MM.1S (cell line): ENCODE results near the gene RFTN1.

ENCODE experiments used
- DNase-seq: peaks from one replicate; pipeline ENCODE4 v3.0.0-alpha.2; 2015
- H2AFZ ChIP-seq: fragments of 300-600 bp; sonication (generic); 2 replicates; pipeline ENCODE4 v1.6.0; 2016; ENCODE audit warnings: antibody characterized with exemption, low read length
- H3F3A ChIP-seq: fragments of 300-600 bp; sonication (generic); 2 replicates; pipeline ENCODE4 v1.6.1; 2016; ENCODE audit warnings: mild to moderate bottlenecking, antibody characterized with exemption, low read length, moderate library complexity, mixed read lengths; ENCODE audit not compliant: insufficient read depth
- H3K27ac ChIP-seq: fragments of 300-600 bp; sonication (generic); 2 replicates; pipeline ENCODE4 v1.5.1; 2016; ENCODE audit warnings: mild to moderate bottlenecking, low read length
- H3K27me3 ChIP-seq: fragments of 300-600 bp; sonication (generic); replicated peaks from 2 replicates; pipeline ENCODE4 v1.6.0; 2016; ENCODE audit warnings: low read length; ENCODE audit not compliant: insufficient read depth
- H3K36me3 ChIP-seq: fragments of 300-600 bp; sonication (generic); replicated peaks from 2 replicates; pipeline ENCODE4 v1.6.1; 2016; ENCODE audit warnings: mild to moderate bottlenecking, low read length, mixed read lengths; ENCODE audit not compliant: insufficient read depth
- H3K4me1 ChIP-seq: fragments of 300-600 bp; sonication (generic); 2 replicates; pipeline ENCODE4 v1.6.1; 2016; ENCODE audit warnings: low read length, mixed read lengths
- H3K4me2 ChIP-seq: fragments of 300-600 bp; sonication (generic); 2 replicates; pipeline ENCODE4 v1.6.0; 2016; ENCODE audit warnings: low read depth, low read length
- H3K4me3 ChIP-seq: fragments of 300-600 bp; sonication (generic); 2 replicates; pipeline ENCODE4 v1.5.1; 2016; ENCODE audit warnings: low read length, mixed read lengths
- H3K79me2 ChIP-seq: fragments of 300-600 bp; sonication (generic); 2 replicates; pipeline ENCODE4 v1.6.1; 2016; ENCODE audit warnings: mixed run types, low read length, mixed read lengths
- H3K9ac ChIP-seq: fragments of 300-600 bp; sonication (generic); 2 replicates; pipeline ENCODE4 v1.6.1; 2016; ENCODE audit warnings: low read length, mixed read lengths
- H3K9me2 ChIP-seq: fragments of 300-600 bp; sonication (generic); replicated peaks from 2 replicates; pipeline ENCODE4 v1.6.1; 2016; ENCODE audit warnings: mild to moderate bottlenecking, low read length, mixed read lengths; ENCODE audit not compliant: insufficient read depth
- H3K9me3 ChIP-seq: fragments of 300-600 bp; sonication (generic); replicated peaks from 2 replicates; pipeline ENCODE4 v1.6.1; 2016; ENCODE audit warnings: mild to moderate bottlenecking, low read length, mixed read lengths; ENCODE audit not compliant: insufficient read depth
- H4K20me1 ChIP-seq: fragments of 300-600 bp; sonication (generic); 2 replicates; pipeline ENCODE4 v1.6.1; 2016; ENCODE audit warnings: mild to moderate bottlenecking, low read length, moderate library complexity, mixed read lengths; ENCODE audit not compliant: insufficient read depth
- CTCF ChIP-seq: fragments of 300-600 bp; sonication (generic); IDR thresholded peaks from 2 replicates; pipeline ENCODE4 v1.5.1; 2016; ENCODE audit warnings: antibody characterized with exemption, low read length, mixed read lengths
- EZH2 ChIP-seq: fragments of 300-600 bp; sonication (generic); optimal IDR thresholded peaks from 2 replicates; pipeline ENCODE3; 2017; ENCODE audit warnings: low read depth, mild to moderate bottlenecking, antibody characterized with exemption, low read length, mixed read lengths
- EZH2phosphoT487 ChIP-seq: fragments of 300-600 bp; sonication (generic); IDR thresholded peaks from 2 replicates; pipeline ENCODE4 v1.6.1; 2018; ENCODE audit warnings: antibody characterized with exemption, low read length

Gene RFTN1

GRCh38 chr3:16423298-16423697, 90.2 kb downstream of the RFTN1 start:
- Histone ChIP-seq H3K9me3 (no peaks in the 10 kb centered on the region), H3K27ac (no peak overlapping the region), H3K4me1 (no peaks in the 10 kb centered on the region), H3K9ac (no peak overlapping the region), H3K36me3 (no peaks in the 10 kb centered on the region), H3K27me3 (no peaks in the 10 kb centered on the region), H3K9me2 (no peaks in the 10 kb centered on the region), H3K79me2 (no peaks in the 10 kb centered on the region), H3F3A (no peaks in the 10 kb centered on the region), H2AFZ (no peak overlapping the region), H4K20me1 (no peaks in the 10 kb centered on the region), H3K4me2 (no peak overlapping the region), H3K4me3 (no peak overlapping the region)
- TF ChIP-seq CTCF: no peak
- no peak for DNase-seq

GRCh38 chr3:16419640-16420241, 93.8 kb downstream of the RFTN1 start:
- no peaks in the 10 kb centered on the region for H3K4me1 ChIP-seq
- no peak for DNase-seq
- H3K4me2 ChIP-seq: no peak overlapping the region
- no peak overlapping the region for H3K9ac ChIP-seq
- no peaks in the 10 kb centered on the region for H3K9me2 ChIP-seq
- H3K9me3 ChIP-seq: no peaks in the 10 kb centered on the region
- no peak overlapping the region for H2AFZ ChIP-seq
- no peaks in the 10 kb centered on the region for H3K36me3 ChIP-seq
- H3K27ac ChIP-seq: no peak overlapping the region
- no peaks in the 10 kb centered on the region for H4K20me1 ChIP-seq
- H3F3A ChIP-seq: no peaks in the 10 kb centered on the region
- H3K27me3 ChIP-seq: no peaks in the 10 kb centered on the region
- TF ChIP-seq CTCF: no peak
- TF ChIP-seq EZH2: no peak
- no peak for TF ChIP-seq EZH2phosphoT487
- no peak overlapping the region for H3K4me3 ChIP-seq
- H3K79me2 ChIP-seq: no peaks in the 10 kb centered on the region

GRCh38 chr3:16417945-16418739, 95.4 kb downstream of the RFTN1 start:
- H3K4me3 ChIP-seq: no peak overlapping the region
- H3K27ac ChIP-seq: no peak overlapping the region
- H3K4me2 ChIP-seq: no peak overlapping the region
- no peaks in the 10 kb centered on the region for H3K9me2 ChIP-seq
- no peaks in the 10 kb centered on the region for H3K9me3 ChIP-seq
- no peak overlapping the region for H3K9ac ChIP-seq
- no peaks in the 10 kb centered on the region for H3K36me3 ChIP-seq
- TF ChIP-seq CTCF (no peak), EZH2phosphoT487 (no peak), EZH2 (no peak)
- H2AFZ ChIP-seq: no peak overlapping the region
- H3K4me1 ChIP-seq: no peaks in the 10 kb centered on the region
- H4K20me1 ChIP-seq: no peaks in the 10 kb centered on the region
- no peaks in the 10 kb centered on the region for H3F3A ChIP-seq
- no peak for DNase-seq
- H3K79me2 ChIP-seq: no peaks in the 10 kb centered on the region
- no peaks in the 10 kb centered on the region for H3K27me3 ChIP-seq
